Lower leg skin (tissue), 3 donors: ENCODE measurements around the gene NDRG2.
A peak's percentile ranks its signal among the peaks of the same experiment; 100 is the strongest.

Experiments used
- POLR2A ChIP-seq, 2 donors: fragments of 450-650 bp; IDR thresholded peaks; one replicate each; pipeline ENCODE4 v1.6.1; 2016 to 2017; ENCODE audit warnings: antibody characterized with exemption in 2 of 2, mild to moderate bottlenecking in 1 of 2, moderate library complexity in 1 of 2
- TF ChIP-seq, protein P1 (sequence below), 3 donors: fragments of 450-650 bp; IDR thresholded peaks; one replicate each; pipeline ENCODE4 v1.5.1; 2016; ENCODE audit warnings: antibody characterized with exemption in 3 of 3, mild to moderate bottlenecking in 3 of 3, moderate library complexity in 2 of 3

DNA sequence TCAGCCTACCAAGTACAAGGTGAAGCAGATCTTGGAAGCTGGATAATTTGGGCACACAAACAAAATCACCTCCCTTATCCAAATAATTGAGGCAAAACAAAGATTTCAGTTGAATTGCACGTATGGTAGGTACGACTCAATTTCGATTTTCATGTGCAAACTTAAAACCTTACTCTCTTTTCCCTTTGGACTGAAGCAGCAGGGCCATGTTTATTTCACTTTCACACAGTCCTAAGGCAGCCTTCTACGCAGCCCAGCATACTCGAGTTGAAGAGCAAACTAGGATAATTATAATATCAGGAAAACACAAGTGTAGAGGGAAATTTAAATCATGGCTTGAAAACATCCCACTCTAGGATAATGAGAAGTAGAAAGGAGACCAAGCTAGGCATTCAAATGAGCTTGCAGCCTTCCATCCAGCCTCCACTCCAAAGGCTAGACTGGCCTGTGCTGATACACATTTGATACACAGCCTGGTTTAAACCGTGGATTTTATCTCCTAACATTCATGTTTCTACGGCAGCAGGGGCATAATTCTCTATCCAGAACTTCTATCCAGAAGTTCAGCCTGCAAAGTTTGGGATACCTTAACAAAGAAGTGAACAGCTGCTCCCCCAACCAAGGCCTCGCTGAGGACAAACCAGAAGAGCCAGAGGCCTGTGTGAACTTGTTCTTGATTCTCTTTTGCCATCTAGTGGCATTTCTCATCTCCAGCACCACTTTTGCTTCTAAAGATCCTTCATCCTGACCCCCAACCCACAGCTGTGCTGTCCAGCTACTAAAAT lies 14.9 kb upstream of the NDRG2 start:
- TF ChIP-seq, protein P1, sequence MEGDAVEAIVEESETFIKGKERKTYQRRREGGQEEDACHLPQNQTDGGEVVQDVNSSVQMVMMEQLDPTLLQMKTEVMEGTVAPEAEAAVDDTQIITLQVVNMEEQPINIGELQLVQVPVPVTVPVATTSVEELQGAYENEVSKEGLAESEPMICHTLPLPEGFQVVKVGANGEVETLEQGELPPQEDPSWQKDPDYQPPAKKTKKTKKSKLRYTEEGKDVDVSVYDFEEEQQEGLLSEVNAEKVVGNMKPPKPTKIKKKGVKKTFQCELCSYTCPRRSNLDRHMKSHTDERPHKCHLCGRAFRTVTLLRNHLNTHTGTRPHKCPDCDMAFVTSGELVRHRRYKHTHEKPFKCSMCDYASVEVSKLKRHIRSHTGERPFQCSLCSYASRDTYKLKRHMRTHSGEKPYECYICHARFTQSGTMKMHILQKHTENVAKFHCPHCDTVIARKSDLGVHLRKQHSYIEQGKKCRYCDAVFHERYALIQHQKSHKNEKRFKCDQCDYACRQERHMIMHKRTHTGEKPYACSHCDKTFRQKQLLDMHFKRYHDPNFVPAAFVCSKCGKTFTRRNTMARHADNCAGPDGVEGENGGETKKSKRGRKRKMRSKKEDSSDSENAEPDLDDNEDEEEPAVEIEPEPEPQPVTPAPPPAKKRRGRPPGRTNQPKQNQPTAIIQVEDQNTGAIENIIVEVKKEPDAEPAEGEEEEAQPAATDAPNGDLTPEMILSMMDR (IDR thresholded peaks at IDR 0.05) = peak in 1 of 3 donors; percentile 64
- TF ChIP-seq POLR2A (IDR thresholded peaks at IDR 0.05) = no peak
